Measurements from ENCODE around the gene ALPK3.

ALPK3 gene, protein sequence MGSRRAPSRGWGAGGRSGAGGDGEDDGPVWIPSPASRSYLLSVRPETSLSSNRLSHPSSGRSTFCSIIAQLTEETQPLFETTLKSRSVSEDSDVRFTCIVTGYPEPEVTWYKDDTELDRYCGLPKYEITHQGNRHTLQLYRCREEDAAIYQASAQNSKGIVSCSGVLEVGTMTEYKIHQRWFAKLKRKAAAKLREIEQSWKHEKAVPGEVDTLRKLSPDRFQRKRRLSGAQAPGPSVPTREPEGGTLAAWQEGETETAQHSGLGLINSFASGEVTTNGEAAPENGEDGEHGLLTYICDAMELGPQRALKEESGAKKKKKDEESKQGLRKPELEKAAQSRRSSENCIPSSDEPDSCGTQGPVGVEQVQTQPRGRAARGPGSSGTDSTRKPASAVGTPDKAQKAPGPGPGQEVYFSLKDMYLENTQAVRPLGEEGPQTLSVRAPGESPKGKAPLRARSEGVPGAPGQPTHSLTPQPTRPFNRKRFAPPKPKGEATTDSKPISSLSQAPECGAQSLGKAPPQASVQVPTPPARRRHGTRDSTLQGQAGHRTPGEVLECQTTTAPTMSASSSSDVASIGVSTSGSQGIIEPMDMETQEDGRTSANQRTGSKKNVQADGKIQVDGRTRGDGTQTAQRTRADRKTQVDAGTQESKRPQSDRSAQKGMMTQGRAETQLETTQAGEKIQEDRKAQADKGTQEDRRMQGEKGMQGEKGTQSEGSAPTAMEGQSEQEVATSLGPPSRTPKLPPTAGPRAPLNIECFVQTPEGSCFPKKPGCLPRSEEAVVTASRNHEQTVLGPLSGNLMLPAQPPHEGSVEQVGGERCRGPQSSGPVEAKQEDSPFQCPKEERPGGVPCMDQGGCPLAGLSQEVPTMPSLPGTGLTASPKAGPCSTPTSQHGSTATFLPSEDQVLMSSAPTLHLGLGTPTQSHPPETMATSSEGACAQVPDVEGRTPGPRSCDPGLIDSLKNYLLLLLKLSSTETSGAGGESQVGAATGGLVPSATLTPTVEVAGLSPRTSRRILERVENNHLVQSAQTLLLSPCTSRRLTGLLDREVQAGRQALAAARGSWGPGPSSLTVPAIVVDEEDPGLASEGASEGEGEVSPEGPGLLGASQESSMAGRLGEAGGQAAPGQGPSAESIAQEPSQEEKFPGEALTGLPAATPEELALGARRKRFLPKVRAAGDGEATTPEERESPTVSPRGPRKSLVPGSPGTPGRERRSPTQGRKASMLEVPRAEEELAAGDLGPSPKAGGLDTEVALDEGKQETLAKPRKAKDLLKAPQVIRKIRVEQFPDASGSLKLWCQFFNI (N-terminal part only)

DNA sequence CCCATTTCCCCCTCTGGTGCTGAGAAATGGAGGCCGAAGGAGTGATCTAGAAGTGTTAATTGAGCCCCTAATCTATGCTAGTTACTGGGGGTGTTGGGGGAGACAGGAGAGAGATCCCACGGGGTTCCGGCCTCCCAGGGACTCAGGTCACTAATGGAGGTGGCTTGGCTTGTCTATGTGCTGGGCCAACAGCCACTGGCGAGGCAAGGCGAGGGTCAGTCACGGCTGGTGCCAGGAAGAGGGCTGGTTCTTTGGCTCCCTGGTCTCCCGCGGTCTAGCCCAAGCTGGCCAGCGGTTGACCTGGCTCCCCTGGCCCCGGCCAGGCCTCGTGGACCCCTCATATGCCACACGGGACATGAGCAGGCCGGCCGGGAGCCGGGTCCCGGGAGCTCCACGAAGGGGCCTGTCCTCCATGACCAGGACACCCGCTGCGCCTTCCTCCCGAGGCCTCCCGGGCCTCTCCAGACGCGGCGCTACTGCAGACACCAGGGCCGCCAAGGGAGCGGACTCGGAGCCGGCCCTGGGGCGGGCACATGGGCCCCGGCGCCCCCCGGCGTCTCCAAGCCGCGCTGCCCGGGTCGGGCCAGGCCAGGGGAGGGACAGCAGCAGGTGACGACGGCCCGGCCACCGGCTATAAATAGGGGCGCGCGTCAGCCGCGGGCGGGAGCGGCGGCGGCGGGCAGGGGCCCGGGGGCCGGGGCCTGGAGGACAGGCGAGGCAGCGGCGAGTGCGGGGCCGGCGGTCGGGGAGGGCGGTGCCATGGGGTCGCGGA is at the start of gene ALPK3:
TSS of gene ALPK3 (plus strand) at position 663 of the 772 bp plus-strand sequence. CDS start at position 760, 97 bp downstream.
- no peak for ATAC-seq

DNA sequence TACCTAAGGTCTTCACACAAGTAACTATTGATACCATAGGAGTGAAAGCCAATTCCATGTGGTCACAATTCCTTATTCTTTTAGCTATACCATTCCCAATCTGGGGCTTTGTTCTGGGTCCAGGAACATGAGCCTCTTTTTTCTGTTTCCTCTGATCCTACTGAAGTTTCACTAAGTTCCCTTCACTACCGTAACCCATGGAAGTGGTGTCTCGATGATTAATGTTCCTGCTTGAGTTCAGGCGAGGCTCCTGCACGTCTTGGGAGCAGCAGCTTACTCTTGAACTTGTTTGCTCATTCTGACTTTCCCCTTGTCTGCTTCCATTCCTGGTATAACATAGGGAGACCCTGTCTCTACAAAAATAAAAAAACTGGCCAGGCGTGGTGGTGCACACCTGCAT is 45.1 kb upstream of the ALPK3 start:
- ATAC-seq, result no peak

DNA sequence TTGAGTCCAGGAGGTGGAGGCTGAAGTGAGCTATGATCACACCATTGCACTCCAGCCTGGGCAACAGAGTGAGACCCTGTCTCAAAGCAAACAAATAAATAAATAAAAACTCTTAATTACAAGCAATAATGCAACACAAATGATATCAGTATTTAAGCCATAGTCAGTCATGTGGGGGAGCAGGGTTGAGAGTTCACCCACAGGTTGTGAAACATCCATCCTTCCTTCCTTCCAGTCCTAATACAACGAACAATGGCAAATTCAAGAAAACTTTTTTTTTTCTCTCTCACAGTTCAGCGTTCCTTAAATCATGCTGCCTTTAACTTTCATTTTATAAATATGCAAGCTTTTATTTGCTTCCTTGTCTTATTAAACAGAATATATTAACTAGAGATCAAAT is 44.7 kb upstream of the ALPK3 start:
- ATAC-seq, result no peak

DNA sequence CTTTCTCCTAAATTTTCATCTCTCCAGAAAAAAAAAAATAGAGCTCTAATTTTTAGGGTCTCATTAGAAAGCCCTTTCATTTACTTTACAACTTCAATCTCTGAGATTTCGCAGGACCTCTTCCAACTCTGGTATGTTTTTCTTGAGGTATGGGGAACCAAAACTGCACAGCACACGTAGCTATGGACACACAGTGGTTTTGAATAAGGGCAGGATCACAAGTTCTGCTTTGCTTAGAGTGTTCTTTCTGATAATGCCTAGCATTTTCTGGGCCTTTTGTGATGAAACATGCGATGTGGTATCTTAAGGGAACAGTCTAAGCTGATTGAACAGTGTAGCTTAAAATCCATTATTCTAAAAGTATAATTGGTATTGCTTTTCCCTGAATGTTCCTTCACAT is 43.4 kb upstream of the ALPK3 start:
- ATAC-seq, result no peak

DNA sequence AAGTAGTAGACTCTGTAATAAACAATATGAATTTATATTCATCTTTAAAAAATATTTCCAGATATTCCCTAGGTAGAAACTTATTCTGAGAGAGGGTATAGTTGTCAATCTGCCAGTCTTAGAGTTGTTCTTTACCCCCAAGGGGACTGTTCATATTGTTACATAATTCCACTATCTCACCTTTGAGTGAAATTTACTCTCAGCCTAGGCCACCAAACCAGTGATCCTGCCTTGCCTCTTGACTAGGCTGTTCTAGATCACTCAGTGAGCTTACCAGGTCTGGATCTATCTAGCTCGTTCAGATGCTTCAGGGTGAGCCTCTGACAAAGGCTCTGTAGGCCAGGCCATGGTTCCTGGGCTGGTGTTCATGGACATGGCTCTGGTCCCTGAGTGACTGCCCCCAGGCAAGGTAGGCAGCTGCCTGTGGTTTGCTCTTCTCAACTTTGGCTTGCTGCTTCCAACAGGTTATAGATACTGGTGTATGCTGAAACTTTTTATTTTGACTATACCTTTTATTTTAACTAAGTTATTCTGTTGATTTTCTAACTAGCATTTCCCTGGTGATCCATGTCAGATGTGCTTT is 41.2 kb upstream of the ALPK3 start:
- no peak for ATAC-seq

DNA sequence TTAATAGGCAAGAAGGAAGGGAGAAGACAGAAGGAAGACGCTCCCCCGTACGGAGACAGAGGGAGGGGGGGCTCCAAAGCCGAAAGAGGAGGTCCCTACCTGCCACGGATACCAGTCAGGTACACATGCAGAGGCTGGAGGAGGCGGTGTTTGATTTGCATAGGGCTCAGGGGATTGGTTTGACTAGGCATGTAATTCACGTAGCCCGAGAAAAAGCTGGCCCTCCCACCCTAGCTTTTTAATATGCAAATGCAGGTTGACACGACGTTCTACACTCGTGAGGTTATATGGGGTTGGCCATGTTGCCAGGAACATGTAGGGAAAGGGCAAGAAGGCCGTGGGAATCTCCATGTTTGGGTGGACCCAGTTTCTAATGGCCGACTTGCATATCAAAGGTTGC is 39.0 kb upstream of the ALPK3 start:
- no peak for ATAC-seq

DNA sequence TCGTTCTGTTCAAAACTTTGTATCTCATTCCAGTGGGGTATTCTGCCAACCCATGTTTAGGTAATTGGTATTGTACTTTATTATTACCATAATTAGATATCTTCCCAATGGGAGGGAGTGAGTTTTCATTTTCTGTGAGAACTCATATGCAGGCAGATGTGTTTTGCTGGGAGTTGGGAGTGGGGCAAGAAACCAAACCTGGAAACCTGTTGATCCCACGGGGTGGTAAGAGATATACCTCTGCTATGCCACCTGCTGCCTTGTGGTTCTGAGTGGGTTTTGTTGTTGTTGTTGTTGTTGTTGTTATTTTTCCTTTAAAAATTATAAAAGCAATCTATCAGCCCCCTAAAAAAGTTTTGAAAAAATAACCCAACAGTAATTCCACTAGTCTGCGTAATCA is 36.7 kb upstream of the ALPK3 start:
- no peak for ATAC-seq

DNA sequence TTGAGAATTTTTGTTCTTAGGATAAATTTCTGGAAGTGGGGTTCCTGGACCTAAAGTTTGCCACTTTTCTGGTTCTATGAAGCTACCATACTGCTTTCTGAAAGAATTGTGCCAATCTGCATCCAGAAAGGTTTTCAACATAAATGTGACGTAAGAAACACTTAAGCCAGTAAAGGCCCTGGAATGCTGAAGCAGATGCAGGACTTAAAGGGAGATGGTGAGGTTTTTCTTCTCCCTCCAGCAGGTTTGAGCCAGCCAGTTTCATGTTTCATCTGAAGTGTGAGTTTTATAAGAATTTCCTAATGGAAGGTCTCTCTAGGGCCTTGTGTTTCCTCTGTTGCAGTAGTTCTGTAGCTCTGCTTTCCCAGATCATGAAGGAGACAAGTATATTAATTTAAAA is 35.7 kb upstream of the ALPK3 start:
- ATAC-seq, result no peak

DNA sequence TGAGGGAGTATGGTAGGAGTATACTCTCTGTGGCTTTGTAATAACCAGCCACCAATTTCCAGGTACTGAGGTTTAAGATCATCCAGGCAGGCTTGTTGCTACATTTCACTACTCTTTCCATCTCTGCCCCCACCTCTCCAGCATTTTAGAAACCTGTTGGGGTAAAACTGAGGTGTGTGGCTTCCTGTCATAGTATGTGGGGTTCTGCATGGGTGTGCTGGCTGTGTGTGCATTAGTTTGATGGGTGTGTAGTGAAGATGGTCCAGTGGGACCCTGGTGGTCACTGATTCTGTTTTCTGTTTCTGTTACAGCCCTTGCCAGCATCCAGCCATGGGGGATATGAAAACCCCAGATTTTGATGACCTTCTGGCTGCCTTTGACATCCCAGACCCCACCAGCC is 34.8 kb upstream of the ALPK3 start:
- ATAC-seq, result no peak

DNA sequence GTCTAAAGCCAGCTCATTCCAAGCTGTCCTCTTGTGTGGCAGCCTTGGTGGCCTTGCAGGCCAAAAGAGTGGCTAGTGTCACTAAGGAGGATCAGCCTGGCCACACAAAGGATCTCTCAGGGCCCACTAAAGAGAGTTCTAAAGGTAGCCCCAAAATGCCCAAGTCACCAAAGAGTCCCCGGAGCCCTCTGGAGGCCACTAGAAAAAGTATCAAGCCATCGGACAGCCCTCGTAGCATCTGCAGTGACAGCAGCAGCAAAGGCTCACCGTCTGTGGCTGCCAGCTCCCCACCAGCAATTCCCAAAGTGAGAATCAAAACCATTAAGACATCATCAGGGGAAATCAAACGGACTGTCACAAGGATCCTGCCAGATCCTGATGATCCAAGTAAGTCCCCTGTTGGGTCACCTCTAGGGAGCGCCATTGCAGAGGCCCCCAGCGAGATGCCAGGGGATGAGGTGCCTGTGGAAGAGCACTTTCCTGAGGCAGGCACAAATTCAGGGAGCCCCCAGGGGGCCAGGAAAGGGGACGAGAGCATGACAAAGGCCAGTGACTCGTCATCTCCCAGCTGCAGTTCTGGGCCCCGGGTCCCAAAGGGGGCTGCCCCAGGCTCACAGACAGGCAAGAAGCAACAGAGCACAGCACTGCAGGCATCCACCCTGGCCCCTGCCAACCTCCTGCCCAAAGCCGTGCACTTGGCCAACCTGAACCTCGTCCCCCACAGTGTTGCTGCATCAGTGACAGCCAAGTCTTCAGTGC is 33.5 kb upstream of the ALPK3 start:
- no peak for ATAC-seq

DNA sequence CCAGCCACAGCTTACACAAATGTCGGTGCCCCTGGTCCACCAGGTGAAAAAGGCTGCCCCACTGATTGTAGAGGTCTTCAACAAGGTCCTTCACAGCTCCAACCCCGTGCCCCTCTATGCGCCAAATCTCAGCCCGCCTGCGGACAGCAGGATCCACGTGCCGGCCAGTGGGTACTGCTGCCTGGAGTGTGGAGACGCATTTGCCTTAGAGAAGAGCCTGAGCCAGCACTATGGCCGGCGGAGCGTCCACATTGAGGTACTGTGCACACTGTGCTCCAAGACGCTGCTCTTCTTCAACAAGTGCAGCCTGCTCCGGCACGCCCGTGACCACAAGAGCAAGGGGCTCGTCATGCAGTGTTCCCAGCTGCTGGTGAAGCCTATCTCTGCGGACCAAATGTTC is 32.9 kb upstream of the ALPK3 start:
- no peak for ATAC-seq

DNA sequence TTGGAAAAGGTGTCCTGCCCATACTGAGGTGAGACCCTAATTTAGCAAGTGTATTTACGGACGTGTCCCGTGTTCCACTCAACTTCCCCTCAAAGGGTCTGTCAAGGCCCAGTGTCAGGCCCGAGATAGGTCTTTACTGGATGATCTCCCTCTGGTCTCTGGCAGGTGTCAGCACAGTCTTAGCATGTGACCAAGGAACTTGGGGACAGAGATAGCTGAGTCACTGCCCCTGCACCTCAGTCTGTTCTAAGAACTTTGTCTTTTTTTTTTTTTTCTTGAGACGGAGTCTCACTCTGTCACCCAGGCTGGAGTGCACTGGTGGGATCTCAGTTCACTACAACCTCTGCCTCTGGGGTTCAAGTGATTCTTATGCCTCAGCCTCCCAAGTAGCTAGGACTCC is 32.1 kb upstream of the ALPK3 start:
- ATAC-seq, result peak; percentile 79 to 86

DNA sequence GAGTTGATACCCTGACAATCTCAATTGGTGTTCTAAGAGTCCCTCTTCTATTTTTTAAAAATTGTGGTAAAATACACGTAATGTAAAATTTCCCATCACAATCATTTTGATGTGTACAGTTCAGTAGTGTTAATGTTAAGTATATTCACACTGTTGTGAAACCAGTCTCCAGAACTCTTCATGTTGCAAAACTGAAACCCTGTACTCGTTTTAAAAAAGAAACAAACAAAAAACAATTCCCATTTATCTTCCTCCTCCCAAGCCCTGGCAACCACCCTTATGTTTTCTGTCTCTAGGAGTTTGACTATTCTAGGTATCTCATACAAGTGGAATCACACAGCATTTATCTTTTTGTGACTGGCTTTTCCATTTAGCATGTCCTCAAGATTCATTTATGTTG is 28.7 kb upstream of the ALPK3 start:
- ATAC-seq, result no peak

DNA sequence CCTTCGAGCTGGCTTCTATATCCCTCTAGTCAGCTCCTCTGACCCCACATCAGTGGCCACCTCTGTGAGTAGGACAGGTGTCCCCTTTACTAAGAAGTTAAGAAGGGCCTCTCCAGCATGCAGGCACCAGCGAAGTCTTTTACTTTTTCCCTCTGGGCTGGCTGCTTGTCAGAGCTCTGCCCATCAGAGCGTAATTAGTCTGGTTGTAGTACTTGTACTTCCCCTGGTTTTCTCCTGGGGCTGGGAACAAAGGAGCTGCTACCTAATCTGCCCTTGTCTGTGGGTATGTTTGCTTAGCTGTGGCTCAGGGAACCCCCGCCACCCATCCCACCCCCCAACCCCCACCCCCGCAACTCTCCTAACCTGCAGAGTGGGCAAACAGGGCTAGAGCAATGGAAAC is 27.4 kb upstream of the ALPK3 start:
- no peak for ATAC-seq

DNA sequence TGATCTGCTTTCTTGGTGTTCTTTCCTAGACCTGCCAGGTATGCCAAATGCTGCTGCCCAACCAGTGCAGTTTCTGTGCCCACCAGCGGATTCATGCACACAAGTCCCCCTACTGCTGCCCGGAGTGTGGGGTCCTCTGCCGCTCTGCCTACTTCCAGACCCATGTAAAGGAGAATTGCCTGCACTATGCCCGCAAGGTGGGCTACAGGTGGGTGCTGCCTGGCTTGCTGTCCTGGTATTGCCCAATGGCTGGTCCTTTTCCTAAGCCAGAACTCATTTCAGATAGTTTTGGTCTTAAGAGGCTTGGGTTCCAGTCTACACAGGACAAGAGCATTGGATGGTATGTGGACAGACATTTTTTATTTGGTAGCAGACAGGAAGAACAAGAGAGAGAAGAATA is 26.5 kb upstream of the ALPK3 start:
- ATAC-seq, result no peak

DNA sequence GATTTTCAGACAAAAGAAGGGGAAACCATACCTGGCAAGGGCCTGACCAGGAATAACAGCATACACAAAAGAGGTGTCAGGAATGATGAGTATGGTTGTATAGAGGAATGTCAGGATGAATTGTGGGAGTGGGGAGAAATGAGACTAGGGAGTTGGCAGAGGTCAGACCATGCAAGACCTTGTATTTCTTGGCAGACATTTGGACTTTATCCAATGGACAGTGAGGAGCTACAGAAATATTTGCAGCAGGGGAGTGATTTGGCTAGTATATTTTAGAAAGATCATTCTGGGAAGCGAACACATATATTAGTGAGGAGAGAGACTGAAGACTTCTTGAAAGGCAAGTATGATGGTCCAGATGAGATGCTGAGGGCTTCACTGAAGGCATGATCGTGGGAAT is 25.4 kb upstream of the ALPK3 start:
- ATAC-seq, result no peak

DNA sequence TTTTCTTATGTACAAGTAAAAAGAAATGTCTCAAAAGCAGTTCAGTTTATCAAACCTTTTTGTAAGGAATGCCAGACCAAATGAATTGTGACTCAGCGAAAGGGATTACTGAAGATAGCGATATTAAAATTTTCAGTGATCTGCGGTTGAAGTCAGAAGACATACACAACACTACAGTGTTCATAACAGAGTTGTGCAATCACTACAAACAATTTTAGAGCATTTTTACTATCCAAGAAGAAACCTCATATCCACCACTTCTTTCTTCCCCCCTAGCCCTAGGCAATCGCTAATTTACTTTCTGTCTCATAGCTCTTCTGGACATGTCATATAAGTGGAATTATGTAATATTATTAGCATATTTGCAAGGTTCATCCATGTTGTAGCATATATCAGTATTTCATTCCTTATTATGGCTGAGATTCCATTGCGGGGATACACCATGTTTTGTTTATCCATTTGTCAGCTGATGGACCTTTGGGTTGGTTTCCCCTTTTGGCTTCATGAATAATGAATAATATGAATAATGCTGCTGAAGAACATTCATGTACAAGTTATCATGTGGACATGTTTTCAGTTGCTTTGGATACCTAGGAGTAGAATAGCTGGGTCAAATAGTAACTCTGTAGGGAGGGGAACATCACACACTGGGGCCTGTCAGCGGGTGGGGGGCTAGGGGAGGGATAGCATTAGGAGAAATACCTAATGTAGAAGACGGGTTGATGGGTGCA is 23.6 kb upstream of the ALPK3 start:
- no peak for ATAC-seq

DNA sequence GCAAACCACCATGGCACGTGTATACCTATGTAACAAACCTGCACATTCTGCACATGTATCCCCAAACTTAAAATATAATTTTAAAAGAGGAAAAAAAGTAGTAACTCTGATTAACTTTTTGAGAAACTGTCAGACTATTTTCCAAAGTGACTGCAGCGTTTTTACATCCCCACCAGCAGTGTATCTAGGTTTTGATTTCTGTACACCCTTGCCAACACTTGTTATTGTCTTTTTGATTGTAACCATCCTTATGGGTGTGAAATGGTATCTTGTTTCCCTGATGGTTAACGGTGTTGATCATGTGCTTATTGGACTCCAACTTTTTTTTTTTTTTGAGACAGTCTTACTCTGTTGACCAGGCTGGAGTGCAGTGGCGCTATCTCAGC is 23.0 kb upstream of the ALPK3 start:
- no peak for ATAC-seq

DNA sequence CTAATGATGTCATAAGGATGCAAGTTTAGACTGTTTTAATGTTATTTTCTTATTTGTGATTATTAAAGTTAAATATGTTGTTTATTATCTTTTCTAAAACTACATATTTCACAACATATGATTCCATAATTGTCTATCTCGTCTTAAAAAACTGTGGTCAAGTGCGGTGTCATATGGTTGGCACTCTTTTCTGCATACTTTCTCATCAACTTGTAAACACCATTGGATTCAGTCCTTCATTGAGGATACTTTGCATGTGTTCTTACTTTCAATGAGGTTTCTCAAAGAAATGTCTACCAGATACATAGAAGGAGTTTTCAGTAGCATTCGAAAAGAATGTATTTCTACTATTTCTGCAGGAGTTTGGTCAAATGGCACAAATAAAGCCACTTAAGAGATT is 22.0 kb upstream of the ALPK3 start:
- no peak for ATAC-seq

DNA sequence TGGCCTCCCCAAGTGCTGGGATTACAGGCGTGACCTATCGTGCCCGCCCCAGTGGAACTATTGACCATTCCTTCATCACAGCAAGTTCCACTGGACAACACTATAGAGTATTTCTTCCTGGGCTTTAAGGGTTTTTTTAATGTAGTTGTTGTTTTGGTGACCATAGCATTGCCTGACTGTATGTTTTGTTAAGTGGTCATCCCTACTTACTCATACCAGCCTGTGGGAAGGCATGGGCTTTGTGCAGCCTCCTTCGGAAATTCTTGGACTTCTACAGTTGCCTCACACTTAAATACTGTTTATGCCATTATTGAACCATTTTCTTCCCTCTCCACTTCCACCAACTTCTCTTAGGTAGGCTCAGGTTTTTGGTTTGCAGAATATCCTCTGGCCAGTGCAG is 19.9 kb upstream of the ALPK3 start:
- no peak for ATAC-seq

DNA sequence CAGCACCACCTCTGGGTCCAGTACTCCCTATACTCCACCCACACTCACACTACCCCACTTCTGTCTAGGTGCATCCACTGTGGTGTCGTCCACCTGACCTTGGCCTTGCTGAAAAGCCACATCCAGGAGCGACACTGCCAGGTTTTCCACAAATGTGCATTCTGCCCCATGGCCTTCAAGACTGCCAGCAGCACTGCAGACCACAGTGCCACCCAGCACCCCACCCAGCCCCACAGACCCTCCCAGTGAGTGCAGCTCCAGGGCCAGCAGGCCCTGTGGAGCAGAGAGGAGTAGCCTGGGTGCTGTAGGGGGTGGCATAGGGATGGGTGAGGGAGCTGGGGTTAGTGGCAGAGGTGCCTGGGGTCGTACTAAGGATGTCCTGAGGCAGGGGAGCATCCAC is 19.4 kb upstream of the ALPK3 start:
- no peak for ATAC-seq

All from activated CD4-positive, CD25-positive, alpha-beta regulatory T cell treated with anti-CD3 and anti-CD28 coated beads, Interleukin-2, amount 50 U/mL, for 24 hours (primary cell).